HT-29 (cell line): ENCODE data around the gene MAPK11. TPM values are rescaled to one million over a fixed set of nuclear protein-coding genes. Genes with fewer than 3 reads are reported as not detected.

ENCODE experiments used
- total RNA-seq: library from RNA; depleted of rRNA; stranded (reverse); fragments of >200 nt; shearing (Covaris generic); gene quantifications from 2 replicates; pipeline ENCODE4 v1.2.3, GENCODE V29; 2014; rRNA removed

MAPK11 gene
- total RNA-seq, 1 experiment from 2014 or later, result 1.6 TPM

Other genes with a start within 250 kb of the MAPK11 start
- gene TTLL8, start 212.1 kb downstream of the MAPK11 start, total RNA-seq, result not detected in 2 replicates
- not detected in 2 replicates for gene MLC1, start 185.0 kb downstream of the MAPK11 start, total RNA-seq
- not detected in 2 replicates for gene MOV10L1, start 180.4 kb downstream of the MAPK11 start, total RNA-seq
- 1.1 and 1.4 TPM in 2 replicates for gene PANX2, start 99.6 kb downstream of the MAPK11 start, total RNA-seq
- 75.2 and 82.3 TPM in 2 replicates for gene TRABD, start 84.5 kb downstream of the MAPK11 start, total RNA-seq
- 65.3 and 79.4 TPM in 2 replicates for gene SELENOO, start 69.4 kb downstream of the MAPK11 start, total RNA-seq
- 30.8 and 32.2 TPM in 2 replicates for gene TUBGCP6, start 25.4 kb downstream of the MAPK11 start, total RNA-seq
- gene HDAC10, start 19.1 kb downstream of the MAPK11 start, total RNA-seq, result 62.6 and 63.3 TPM in 2 replicates
- gene MAPK12, start 8.7 kb downstream of the MAPK11 start, total RNA-seq, result 6.6 and 6.7 TPM in 2 replicates
- gene PLXNB2, start 37.3 kb upstream of the MAPK11 start, total RNA-seq, result 247 and 252 TPM in 2 replicates
- 4.5 and 5.2 TPM in 2 replicates for gene DENND6B, start 56.6 kb upstream of the MAPK11 start, total RNA-seq
- gene PPP6R2, start 72.9 kb upstream of the MAPK11 start, total RNA-seq, result 54.1 and 56.7 TPM in 2 replicates
- gene SBF1, start 204.7 kb upstream of the MAPK11 start, total RNA-seq, result 85.0 and 102 TPM in 2 replicates
- 2.2 and 4.2 TPM in 2 replicates for gene ADM2, start 211.2 kb upstream of the MAPK11 start, total RNA-seq
- gene MIOX, start 216.5 kb upstream of the MAPK11 start, total RNA-seq, result not detected in 2 replicates
- gene LMF2, start 237.3 kb upstream of the MAPK11 start, total RNA-seq, result 52.8 and 53.2 TPM in 2 replicates
- 87.9 and 88.8 TPM in 2 replicates for gene NCAPH2, start 237.8 kb upstream of the MAPK11 start, total RNA-seq